Measurements from ENCODE around the gene RTL5.

Gene RTL5

DNA sequence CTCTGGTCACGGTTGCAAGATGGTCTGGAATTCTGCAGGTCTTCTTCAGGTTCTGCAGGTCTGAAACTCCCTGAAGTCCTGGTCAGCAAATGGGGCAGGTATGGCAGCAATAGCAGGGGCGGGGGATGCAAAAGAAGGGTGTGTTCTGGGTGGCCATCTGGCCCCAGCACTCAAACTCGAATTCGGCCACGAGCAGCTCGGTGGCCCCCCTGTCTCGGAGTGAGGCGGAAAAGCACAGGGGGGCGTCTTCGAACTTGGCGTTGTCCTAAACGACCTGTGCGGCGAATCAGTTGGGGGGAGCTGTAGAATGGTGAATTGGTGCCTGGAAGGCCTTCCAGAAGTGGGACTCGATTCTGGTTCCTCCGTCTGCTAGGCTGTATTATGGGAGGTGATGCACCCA, 2.1 kb downstream of the RTL5 start:
- no peak for DNase-seq (ENCODE audit: low spot score)

DNA sequence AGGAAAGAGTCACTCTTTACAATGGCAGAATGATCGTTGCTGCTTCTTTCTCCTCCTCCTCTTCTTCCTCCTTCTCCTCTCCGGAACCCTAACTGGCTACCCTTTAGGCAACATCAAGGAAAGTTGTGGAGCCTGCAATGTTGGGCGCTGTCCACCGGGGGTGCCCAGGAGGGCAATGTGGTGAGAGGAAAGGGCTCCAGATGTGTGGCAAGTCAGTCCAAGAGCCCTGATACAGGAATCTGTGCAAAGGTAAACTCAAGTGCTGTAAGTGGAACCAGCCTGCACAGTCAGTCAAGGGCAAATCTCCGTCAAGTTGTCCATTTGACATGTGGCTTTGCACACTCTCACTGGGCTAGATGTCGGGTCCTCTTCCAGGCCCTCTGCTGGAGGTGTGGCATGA, 2.8 kb downstream of the RTL5 start:
- no peak for DNase-seq (ENCODE audit: low spot score)

DNA sequence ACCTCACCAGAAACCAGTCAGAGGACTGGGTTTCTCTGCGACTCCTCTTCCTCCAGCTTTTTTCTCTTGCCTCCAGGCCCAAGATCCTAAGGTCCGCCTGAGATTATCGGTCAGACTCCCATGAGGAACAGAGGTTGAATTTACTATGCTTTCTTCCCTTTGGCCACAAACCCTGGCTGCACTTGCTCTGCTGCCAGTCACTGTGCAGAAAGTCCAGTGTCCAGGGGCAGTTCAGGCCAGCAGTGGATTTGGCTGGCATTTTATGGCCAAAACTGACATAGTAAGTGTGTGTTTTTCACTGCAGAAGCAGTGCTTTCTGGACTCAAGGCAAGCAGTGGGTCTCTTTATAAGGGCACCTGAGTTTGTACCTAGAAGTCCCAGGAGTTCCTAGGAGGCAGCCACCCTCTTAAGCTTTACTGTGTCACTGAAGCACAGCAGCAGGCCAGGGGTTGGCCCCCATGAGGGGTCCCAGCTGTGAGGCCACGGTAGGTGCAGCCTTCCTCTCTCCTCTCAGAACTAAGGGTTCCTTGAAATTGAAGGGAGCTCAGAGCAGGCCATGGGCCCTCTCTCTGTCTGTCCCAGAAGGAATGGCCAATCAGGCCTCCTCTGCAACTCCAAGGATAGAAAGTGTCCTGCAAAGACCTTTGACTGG, 3.4 kb downstream of the RTL5 start:
- DNase-seq (ENCODE audit: low spot score) = no peak

DNA sequence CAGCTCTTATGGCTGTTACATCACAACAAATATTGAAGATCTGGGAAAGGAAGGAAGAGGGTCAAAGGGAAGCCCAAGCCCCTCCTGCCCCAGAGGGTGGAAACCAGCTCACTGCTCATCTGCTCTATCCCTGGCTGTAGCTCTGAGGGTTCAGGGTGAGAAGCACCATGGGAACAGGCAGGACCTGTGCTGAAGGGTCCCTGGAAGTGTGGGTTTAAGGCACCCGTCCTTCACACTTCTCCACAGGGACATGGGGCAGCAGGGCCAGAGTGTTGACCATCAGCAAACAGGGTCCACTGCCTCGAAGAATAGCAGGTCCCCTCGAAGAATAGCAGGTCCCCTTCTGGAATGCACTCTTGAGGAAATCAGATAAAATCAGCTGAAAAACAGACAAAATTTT, 4.4 kb downstream of the RTL5 start:
- DNase-seq (ENCODE audit: low spot score) = no peak

DNA sequence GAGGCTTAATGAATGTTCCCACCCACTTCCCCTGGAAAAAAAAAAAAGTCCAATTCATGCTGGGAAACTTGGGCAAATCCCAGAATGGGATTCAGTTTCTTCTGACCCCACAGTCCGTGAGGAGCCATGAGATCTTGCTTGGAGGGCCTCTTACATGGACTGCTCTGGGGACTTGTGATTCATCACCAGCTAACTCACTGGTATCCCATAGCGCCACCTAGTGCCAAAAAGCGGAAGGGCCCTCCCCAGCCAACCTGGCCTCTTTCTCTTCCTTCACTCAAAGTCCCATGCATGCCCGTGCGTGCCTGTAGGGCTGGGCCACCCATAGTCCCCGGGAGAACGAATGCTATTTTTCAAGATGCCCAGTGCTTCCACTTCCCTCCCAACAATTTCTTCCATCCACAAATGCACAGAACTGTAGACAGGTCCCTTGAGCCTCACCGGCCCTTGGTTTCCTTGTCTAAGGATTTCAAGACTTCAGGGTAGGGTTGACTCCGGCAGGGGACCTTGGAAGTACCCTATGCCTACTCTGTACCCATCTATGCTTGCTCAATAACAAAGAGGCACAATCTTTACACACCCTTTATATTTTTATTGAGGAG, 5.1 kb downstream of the RTL5 start:
- peak; percentile 83 for DNase-seq (ENCODE audit: low spot score)

DNA sequence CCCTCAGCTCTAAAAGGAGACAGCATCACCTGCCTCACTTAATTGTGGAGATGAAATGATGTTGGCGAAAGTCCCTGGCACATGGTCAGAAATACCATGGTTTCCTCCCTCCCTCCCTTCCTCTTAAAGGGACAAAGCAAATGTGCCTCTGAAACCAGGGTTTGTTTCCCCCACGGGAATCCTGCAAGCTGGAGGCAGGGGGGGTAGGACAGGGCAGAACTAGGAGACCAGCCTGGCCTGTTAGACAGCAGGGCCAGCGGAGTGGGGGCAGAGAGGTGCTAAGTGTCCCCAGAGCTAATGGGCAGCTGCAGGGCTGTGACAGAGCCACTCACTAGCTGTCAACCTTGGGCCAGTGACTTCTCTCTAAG, 5.7 kb downstream of the RTL5 start:
- DNase-seq (ENCODE audit: low spot score) = no peak

DNA sequence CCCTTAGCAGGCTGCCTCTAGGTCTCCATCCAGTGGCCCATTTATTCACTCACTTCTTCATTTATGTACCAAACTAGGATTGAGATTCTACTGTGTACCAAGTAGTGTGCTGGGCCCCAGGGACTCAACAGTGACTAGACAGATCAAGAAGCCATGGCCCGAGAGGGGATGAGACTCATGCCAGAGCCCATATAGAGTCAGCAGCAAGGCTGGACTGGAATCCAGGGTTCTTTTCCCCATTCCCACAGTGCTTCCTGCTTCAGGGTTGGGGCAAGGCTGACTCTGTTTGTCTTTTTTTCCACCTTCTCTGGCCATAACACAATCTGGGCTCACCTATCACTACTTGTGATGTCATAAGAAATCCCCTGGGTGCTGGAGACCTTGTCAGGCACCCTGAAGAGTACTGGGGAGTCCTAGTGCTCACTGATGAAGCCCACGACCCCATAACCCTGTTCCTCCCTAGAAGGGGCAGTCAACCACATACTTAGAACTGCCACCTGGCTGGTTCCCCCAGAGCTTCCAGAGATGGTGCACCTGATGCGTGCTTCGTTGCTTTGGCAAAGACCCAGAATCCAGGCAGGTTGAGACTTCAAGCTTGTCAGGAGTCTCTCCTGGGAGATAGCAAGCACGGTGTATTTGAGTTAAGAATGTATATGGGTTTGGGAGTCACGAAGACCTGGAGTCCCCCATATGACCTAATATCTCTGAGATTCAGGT, 6.2 kb downstream of the RTL5 start:
- no peak for DNase-seq (ENCODE audit: low spot score)

DNA sequence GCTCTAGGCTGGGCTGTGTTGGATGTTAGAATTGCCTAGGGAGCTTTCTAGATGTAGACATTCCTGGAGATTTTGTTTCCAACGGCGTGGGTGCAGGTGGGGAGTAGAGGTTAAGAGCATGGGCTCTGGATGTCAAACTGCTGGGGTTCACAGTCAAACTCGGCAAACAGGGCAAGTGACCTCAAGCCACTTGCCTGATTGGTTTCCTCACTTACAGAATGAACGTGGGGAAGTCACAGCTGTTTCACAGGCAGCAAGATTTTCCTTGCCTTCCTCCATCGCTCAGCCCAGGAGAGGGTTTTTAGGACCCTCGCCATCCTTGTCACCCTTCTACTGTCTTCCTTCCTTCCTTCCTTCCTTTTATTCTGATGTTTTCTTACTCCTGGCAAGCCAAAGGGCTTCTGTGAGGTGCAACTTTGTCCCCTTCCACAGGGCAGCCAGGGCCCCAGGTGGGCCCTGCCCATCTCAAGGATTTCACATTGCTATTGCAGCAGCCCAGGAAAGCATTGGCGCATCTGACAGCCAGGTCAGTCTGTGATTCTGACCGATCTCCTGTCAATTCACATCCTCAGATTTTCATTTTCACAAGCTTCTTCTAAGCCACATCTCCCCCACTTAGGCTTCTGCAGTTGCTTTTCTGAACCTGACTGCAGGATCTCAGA, 7.0 kb downstream of the RTL5 start:
- no peak for DNase-seq (ENCODE audit: low spot score)

DNA sequence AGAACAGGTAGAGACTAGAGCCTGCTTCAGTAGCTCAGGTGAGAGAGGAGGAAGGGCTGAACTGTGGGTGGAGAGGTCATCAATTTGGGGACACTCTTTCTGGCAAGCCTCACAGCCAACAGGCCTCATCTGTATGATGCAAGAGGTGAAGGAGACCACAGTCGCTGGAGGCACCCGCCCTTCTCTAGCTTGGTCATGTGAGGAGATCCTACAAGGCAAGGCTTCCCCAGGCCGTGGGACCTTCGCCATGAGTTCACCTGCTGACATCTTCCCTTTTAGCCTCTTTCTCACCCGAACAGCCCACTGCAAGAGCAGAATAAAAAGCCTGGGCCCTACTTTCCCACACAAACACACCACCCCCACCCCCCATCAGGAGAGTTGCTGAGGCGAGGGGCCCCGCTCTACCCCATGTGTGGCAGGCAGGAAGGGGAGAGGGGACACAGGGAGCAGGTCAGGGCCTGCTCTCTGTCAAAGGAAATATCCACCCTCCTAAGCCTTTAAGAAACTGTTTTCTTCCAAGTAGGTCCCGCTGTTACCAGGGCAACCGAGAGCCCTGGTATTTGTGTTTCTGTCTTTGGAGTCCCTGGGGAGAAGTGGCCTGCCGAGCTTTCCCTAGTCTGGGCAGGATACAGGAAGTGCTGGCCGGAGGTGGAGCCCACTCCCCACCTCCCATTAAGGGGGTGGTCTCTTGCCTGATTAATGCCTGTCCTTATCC, 8.1 kb downstream of the RTL5 start:
- DNase-seq (ENCODE audit: low spot score) = no peak

DNA sequence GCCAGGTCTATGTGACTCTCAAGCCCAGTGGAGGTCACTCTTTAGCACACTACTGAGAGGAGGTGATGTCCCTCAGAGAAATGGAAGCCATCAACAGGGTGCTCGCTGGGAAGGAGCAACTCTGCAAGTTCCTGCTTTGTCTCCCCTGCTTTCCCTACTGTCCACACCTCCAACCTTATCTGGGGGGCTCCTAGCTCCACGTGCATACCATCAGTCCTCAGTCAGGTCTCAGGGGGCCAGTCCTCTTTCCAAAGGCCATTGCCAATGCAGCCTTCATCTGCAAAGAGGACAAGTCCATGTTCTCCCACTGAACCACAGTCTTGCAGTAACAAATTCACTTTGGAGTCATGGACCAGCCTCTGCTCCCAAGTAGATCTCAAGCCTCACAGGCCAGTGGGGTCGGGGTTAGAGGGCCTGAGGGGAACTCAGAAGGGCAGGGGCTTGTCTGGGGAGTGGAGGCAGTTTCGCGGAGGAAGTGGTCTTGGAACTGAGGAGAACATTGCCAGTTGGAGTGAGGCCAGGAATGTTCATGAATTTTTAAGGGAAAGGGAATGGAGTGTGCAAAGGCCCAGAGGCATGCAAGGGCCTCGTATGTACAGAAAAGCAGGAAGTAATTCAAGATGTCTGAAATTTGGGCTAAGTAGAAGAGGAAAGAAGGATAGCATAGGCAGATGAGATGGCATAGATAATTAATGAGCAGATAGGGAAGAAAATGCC, 8.9 kb downstream of the RTL5 start:
- DNase-seq (ENCODE audit: low spot score) = no peak

DNA sequence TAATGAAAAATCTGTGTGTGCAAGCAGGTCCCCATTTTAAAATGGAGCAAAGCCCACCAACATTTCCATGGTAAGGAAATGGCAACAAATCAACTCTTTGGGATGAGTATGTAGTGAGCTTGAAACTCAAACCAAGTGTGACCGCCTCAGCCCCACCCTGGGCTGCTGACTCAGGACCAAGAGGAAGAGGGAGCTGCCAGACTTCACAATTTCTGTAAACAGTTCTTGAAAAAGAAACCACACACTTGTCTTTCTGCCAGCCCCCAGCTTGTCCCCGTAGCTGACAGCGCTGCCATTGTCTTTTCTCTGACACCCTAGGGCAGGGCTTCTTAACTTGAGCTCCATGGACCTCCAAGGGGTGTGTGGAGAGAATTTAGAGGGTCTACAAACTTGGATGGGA, 10.3 kb downstream of the RTL5 start:
- DNase-seq (ENCODE audit: low spot score) = no peak

DNA sequence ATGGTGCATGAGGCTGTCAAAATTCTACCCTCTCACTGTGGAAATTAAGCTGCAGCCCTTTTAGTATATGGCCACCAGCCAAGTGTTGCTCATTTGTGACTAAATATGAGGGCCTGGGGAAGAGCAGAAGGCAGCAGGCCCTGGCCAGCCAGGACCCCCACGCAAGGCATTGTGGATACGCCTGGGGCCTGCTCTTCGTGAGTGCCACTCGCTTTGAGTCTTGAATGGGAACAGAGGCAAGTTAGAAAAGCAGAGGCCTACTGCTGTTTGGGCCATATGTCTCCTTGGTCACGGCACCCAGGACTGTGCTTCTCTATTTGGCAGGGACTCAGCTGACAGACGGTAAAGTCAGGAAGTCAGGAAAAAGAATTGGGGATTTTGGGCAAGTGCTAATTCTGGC, 10.9 kb downstream of the RTL5 start:
- DNase-seq (ENCODE audit: low spot score) = no peak

DNA sequence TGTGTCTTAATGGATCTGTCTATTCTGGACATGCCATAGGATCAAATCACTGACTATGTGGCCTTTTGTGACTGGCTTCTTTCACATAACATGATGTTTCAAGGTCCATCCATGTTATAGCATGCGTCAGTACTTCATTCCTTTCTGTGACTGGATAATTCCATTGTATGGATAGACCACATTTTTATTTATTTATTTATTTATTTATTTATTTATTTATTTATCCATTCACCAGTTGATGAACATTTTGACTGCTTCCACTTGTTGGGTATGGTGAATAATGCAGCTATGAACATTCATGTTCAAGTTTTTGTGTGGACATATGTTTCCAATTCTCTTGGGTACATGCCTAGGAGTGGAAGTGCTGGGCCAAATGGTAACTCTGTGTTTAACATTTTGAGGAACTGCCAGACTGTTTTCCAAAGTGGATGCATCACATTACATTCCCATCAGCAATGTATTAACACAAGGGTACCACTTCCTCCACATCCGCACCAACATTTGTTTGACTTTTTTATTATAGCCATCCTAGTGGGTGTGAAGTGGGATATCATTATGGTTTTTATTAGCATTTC, 14.0 kb downstream of the RTL5 start:
- no peak for DNase-seq (ENCODE audit: low spot score)

DNA sequence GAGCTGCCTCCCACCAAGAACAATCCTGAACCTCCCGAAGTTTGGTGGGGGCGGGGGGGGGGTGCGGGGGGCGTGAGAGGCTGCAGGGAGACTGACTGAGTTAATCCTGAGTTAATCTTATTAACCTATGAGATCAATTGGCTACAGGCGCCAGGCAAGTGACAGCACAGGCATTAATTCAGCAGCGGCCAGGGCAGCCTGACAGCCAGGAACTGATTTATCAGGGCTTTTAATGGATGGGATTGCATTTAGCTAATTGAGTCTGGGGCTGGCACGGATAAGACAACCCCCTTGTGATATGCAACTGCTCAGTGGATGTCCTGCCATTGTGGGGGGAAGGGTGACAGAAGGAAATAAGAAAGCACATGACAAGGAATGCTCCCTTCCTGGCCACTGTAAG, 16.3 kb downstream of the RTL5 start:
- DNase-seq (ENCODE audit: low spot score) = no peak

DNA sequence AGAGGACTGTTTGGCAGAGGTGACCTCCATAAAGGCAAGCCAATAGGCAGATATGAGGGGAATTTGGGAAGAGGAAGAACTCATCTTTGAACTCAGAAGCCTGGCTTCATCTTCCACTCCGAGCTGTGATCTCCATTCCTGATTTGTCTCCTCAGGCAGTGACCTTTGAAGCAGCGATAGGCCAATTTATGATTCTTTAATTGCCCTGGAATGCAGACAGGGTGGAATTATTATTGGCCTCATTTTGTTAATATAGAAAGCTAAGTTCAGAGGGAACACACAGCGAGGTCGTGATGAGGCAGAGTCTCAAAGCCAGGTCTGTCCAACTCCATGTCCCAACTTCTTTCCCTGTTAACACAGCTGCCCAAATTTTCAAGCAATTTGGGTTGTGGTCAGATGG, 16.9 kb downstream of the RTL5 start:
- no peak for DNase-seq (ENCODE audit: low spot score)

DNA sequence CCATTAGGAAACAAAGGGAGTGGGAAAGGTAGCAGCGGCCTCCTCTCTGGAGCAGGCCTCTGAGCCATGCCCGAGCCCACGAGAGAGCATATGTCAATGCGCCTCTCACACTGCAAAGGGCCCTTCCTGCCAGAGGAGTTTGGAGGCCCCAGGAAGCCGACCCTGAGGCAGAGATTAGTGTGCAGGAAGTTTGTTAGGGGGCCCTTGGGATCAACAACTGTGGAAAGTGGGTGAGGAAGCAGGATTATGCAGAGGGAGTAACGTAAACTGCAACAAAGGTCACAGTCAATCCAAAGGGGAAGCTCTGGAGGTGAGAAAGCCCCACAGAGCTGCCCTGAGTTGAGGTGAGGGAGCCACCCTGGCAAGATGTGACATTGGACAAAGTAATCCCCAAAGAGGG, 17.4 kb downstream of the RTL5 start:
- peak; percentile 31 for DNase-seq (ENCODE audit: low spot score)

DNA sequence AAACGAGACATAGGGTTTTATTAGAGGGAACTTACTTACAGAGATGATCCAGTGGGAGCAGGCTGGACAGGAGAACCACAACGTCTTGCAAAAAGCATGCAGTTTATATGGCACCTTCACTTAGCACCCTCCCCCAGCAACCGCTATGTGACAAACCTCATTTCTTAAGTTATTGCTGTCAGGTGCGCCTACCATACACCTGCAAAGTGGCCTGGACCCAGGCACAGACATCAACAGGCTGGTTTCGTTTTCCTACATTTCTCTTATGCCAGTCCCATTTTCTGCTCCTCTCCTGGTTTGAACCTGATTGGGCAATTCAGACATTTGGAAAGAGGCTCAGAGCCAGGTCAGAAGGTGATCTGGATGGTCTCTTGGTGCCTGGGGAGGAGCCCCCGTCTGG, 18.3 kb downstream of the RTL5 start:
- no peak for DNase-seq (ENCODE audit: low spot score)

DNA sequence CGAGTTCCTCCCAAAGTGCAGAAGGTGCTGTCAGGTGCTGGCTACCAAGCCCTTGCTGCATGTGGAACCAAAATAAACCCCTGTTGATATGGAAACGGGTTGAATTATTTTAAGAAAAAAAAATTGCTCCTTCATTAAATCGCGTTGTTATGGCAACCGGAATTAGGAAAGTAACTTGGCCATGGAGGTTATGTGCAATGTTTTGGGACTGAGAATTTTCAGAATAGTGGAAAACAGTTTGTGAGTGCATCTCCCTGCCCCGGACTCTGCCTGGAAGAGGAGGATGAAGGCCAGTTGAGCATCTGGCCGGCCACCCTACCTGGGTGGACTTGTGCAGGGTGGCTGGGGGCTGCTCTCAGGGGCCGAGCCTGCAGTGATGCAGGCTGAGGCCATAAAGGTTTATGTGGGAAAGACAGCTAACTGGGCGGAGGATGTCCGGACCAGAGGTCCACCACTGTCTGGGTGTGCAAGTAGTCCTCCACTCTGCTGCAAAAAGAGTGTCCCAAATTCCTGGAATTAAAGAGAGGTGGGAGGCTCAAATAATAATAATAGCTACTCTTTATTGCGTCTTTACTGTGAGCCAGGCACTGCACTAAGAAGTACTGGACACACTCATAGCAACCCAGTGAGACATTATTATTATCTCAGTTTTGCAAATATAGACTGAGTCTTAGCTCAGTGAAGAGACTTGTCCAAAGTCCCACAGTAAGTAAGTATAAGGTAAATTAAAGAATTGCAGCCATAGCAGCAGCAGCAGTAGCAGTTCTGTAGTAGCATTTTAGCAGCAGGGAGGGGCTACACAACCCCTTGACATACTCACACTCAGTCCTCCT, 20.6 kb downstream of the RTL5 start:
- DNase-seq (ENCODE audit: low spot score) = no peak

DNA sequence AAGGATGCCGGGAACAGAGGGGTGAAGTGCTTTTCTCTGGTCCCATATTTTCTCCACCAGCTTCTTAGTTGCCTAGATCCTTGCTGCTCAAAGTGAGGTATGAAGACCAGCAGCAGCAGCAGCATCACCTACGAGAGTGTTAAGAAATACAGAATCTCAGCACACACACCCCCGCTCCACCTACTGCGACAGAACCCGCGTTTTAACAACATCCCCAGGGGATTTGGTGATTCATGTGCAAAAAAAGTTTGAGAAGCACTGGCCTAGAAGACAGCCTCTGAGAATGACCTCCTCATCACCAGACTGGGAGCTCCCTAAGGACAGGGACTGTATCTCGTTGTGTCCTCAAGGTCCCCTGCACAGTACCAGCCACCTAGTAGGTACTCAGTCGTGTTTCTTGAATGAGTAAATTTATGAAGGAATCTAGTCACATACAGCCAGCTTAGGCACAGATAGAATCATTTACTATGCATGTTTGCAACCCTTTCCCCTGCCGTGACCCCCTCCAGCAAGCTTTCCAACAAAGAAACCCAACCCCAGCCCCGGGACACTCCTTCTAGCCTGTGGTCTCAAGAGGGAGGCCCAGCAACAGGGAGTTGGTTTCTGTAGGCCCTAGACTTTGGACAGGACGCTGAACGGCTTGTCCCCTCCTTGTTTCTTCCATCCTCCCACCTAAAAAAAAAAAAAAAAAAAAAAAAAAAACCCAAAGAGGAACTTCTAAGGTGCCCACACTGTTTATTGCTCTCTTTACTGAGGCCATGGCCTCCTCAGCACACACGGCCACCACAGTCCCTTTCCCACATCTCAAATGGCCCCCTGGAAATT, 21.5 kb downstream of the RTL5 start:
- no peak for DNase-seq (ENCODE audit: low spot score)

DNA sequence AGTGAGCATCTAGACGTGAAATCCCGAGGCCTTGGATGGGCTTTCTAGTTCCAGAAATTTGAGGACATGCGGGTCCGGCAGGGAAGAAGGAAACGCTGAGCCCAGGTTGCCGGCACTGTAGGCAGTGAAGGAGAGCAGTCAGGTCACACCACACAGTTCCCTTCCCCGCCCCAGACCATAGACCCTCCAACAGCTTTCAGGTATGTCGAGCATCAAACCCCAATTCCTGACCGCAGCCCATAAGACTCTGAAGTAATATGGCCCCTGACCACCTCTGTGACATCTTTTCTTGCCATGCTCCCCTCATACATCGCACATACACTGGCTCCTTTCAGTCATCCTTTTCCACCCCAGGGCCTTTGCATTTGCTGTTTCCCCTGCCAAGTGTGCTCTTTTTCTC, 23.0 kb downstream of the RTL5 start:
- no peak for DNase-seq (ENCODE audit: low spot score)
